AG04450 (cell line): Measurements from ENCODE around the gene TBC1D3G. TPM values are rescaled to one million over a fixed set of nuclear protein-coding genes. Genes with fewer than 3 reads are reported as not detected.
"Not testable (repeated sequence)": the region's sequence is repeated elsewhere in the genome, so short reads cannot be mapped to it uniquely, and the experiment has no call there.

Experiments used
- CTCF ChIA-PET: fragments of 300-600, 350-600 bp; formaldehyde crosslinking; extraction: SDS; loops from one replicate; lab custom pipeline; 2022; ENCODE audit warnings: antibody characterized with exemption, inconsistent platforms; lab: Charles Lee
- POLR2A ChIA-PET: fragments of 350-600 bp; formaldehyde crosslinking; extraction: SDS; loops from one replicate; lab custom pipeline; 2021; ENCODE audit warnings: antibody characterized with exemption, inconsistent platforms; lab: Yijun Ruan, JAX
- DNase-seq: peaks from one replicate; pipeline ENCODE4 v3.0.0-alpha.2; 2011; ENCODE audit warnings: low read depth, low spot score
- H3K27ac ChIP-seq: one replicate; pipeline ENCODE4 v1.5.1; 2012; ENCODE audit warnings: low read depth, low read length, control low read depth
- H3K27me3 ChIP-seq: one replicate; pipeline ENCODE4 v1.6.0; 2012; ENCODE audit warnings: low read length; ENCODE audit not compliant: control insufficient read depth, insufficient read depth
- H3K4me3 ChIP-seq: 2 replicates; pipeline ENCODE4 v1.5.1; 2011; ENCODE audit warnings: mild to moderate bottlenecking, low read depth, low read length, control low read depth
- H3K9me3 ChIP-seq: 2 replicates; pipeline ENCODE4 v1.5.1; 2012; ENCODE audit warnings: low read length; ENCODE audit not compliant: control insufficient read depth, insufficient read depth
- polyA minus RNA-seq: library from RNA; depleted of rRNA, polyadenylated mRNA; stranded (reverse); fragments of >200 nt; gene quantifications from 2 replicates; pipeline ENCODE4 v1.2.3, GENCODE V29; 2011; rRNA and poly(A)+ RNA removed
- polyA plus RNA-seq: library from polyadenylated mRNA; depleted of rRNA; stranded (reverse); fragments of >200 nt; gene quantifications from 2 replicates; pipeline ENCODE4 v1.2.3, GENCODE V29; 2011; rRNA removed
- small RNA-seq: library from RNA; depleted of rRNA; stranded (forward); fragments of <200 nt; gene quantifications from one replicate; pipeline ENCODE3, GENCODE V24; 2012; ENCODE audit warnings: low read depth; ENCODE audit not compliant: insufficient read length

The TBC1D3G gene
- polyA plus RNA-seq, result not detected in 2 replicates
- not detected in 2 replicates for polyA minus RNA-seq

DNA sequence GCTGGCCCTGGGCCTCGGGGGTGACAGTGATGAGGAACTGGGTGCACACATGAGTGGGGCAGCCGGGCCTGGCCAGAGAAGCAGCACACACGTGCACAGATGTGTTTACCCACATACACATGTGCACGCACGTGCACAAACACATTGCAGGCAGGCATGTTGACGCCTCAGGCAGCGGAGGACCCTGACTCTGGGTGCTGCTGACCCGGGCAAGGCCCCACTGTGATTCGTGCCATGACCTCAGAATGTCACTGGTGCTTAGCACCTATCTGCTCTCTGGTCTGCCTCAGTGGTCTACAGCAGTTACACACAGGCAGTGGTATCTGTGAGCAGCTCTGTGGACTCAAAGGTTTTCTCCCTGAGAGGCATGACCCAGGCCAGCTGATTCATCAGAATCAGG is at the start of gene TBC1D3G:
Gene TBC1D3G, plus strand, starts transcription at position 301 of the 400 bp plus-strand sequence. CDS start 1,528 bp downstream, outside the sequence.
- H3K27ac ChIP-seq, H3K27me3 ChIP-seq, H3K4me3 ChIP-seq, POLR2A ChIA-PET, DNase-seq, H3K9me3 ChIP-seq, CTCF ChIA-PET: not testable (repeated sequence)

DNA sequence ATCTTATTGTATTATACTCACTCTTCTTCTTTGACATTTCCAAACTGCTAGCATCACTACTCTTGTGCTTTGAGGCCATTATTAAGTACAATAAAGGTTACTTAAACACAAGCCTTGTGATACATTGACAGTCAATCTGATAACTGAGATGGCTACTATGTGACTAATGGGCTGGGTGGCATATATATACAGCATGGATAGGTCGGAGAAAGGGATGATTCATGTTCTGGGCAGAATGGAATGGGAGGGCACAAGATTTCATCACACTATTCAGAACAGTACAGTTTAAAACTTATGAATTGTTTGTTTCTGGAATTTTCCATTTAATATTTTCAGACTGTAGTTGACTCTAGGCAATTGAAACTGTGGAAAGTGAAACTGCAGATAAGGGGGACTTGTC is 40.4 kb upstream of the TBC1D3G start:
- H3K27ac ChIP-seq, POLR2A ChIA-PET, H3K9me3 ChIP-seq, DNase-seq, CTCF ChIA-PET, H3K4me3 ChIP-seq, H3K27me3 ChIP-seq: not testable (repeated sequence)

- DNase-seq, H3K9me3 ChIP-seq, H3K27me3 ChIP-seq, POLR2A ChIA-PET, H3K4me3 ChIP-seq, H3K27ac ChIP-seq, CTCF ChIA-PET: not testable (repeated sequence)
Measured at GRCh38 chr17:36284219-36284618, 39.5 kb upstream of the TBC1D3G start.

DNA sequence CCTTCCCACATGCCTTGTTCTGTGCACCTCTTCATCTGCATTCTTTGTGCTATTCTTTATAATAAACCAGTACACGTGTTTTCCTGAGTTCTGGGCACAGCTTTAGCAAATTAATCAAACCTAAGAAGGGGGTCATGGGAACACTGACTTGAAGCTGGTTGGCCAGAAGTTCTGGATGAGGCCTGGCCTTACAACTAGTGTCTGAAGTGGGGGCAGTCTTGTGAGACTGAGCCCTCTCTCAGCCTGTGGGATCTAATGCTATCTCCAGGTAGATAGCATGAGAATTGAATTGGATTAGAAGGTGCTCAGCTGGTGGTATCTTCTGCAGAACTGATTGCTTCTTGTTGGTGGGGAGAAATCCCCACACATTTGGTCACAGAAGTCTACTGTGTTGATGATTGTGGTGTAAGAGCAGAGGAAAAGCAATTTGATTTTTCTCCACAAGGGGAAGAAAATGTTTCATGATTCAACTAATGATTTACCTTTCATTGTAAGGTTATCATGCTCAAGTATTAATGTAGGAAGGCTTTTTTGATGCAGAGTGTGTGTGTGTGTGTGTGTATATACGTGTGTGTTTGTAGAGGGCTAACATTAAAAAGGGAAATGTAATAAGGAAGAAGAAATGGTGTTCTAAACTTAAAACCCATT is 33.6 kb upstream of the TBC1D3G start:
- H3K9me3 ChIP-seq, DNase-seq, POLR2A ChIA-PET, CTCF ChIA-PET, H3K27ac ChIP-seq, H3K4me3 ChIP-seq, H3K27me3 ChIP-seq: not testable (repeated sequence)

DNA sequence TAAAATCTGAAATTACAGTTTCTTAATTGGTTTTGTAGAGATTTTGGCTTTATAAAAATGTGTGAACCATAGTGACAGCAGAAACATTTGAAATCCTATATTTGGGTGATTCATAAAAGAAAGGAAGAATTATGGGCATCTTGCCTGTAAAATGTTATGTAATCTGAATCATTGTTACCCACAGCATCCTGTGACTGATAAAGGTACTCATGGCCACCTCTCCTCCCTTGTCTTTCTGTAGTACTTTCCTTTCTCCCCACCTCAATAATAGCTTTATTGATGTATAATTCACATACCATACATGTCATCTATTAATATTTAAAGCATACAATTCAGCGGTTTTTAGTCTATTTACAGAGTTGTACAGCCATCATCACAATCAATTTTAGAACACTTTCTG is 28.5 kb upstream of the TBC1D3G start:
- H3K27me3 ChIP-seq, H3K4me3 ChIP-seq, DNase-seq, H3K9me3 ChIP-seq, H3K27ac ChIP-seq, POLR2A ChIA-PET, CTCF ChIA-PET: not testable (repeated sequence)

DNA sequence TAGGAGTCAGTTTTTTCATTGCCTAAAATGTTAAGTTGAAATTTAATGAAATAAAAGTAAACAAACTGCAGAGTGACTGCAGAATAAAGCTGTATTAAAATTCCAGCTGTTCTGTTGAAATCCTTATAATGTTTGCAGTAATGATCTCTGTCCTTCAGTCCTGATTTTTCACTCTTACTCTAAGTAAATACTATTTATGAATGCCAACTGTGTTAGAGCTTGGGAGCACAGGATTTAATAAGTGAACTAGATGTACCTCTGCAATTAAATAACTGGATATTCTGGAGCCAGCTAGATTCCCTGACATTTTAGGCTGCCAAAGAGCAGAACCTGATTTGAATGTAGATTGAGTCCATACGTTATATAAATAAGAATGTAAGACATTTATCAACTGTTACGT is 7.9 kb upstream of the TBC1D3G start:
- POLR2A ChIA-PET, H3K27ac ChIP-seq, H3K27me3 ChIP-seq, H3K9me3 ChIP-seq, DNase-seq, CTCF ChIA-PET, H3K4me3 ChIP-seq: not testable (repeated sequence)

- DNase-seq, H3K27ac ChIP-seq, H3K4me3 ChIP-seq, CTCF ChIA-PET, POLR2A ChIA-PET, H3K27me3 ChIP-seq, H3K9me3 ChIP-seq: not testable (repeated sequence)
Measured at GRCh38 chr17:36362496-36362895, 38.8 kb downstream of the TBC1D3G start.

GRCh38 chr17:36375938-36376337 is 52.3 kb downstream of the TBC1D3G start:
- POLR2A ChIA-PET, CTCF ChIA-PET: not testable (repeated sequence)

More at GRCh38 chr17:36375938-36376337, 52.3 kb downstream of the TBC1D3G start:
- H3K27ac ChIP-seq, DNase-seq, H3K9me3 ChIP-seq, H3K27me3 ChIP-seq, H3K4me3 ChIP-seq: not testable (repeated sequence)

Small RNAs within 50 kb of the gene (small RNA-seq; reads per million reads assigned to genes)
- gene RF00019, result not detected

Other genes starting within 250 kb of the TBC1D3G start
- not detected in 2 replicates for gene CCL3, start 233.7 kb upstream of the TBC1D3G start, polyA plus RNA-seq
- not detected in 2 replicates for gene CCL4, start 220.1 kb upstream of the TBC1D3G start, polyA plus RNA-seq
- 1.2 and 1.3 TPM in 2 replicates for gene TBC1D3B, start 147.2 kb upstream of the TBC1D3G start, polyA plus RNA-seq
- gene CCL3L1, start 127.1 kb upstream of the TBC1D3G start, polyA plus RNA-seq, result not detected in 2 replicates
- gene CCL4L2, start 112.8 kb upstream of the TBC1D3G start, polyA plus RNA-seq, result not detected in 2 replicates
- 0.10 and 0.19 TPM in 2 replicates for gene TBC1D3I, start 59.3 kb upstream of the TBC1D3G start, polyA plus RNA-seq
- gene TBC1D3H, start 64.6 kb downstream of the TBC1D3G start, polyA plus RNA-seq, result not detected in 2 replicates
- gene ZNHIT3, start 162.8 kb downstream of the TBC1D3G start, polyA plus RNA-seq, result 65.5 and 74.0 TPM in 2 replicates
- 23.1 and 28.9 TPM in 2 replicates for gene MYO19, start 211.0 kb downstream of the TBC1D3G start, polyA plus RNA-seq
- gene PIGW, start 211.1 kb downstream of the TBC1D3G start, polyA plus RNA-seq, result 4.5 and 4.7 TPM in 2 replicates
- 77.6 and 87.6 TPM in 2 replicates for gene GGNBP2, start 221.0 kb downstream of the TBC1D3G start, polyA plus RNA-seq